SK-N-SH (cell line): ENCODE measurements around the gene CCDC149. TPM values are rescaled to one million over a fixed set of nuclear protein-coding genes. Genes with fewer than 3 reads are reported as not detected.

ENCODE experiments used
- CTCF ChIA-PET: fragments of 300-600, 350-600 bp; formaldehyde crosslinking; extraction: SDS; loops from one replicate; lab custom pipeline; 2021; lab: Yijun Ruan, JAX
- POLR2A ChIA-PET: fragments of 350-600 bp; sonication (Branson Sonifier 250); formaldehyde crosslinking; extraction: SDS; loops from one replicate; lab custom pipeline; 2020; ENCODE audit warnings: antibody characterized with exemption, inconsistent platforms; lab: Yijun Ruan, JAX
- DNase-seq: peaks from one replicate; pipeline ENCODE4 v3.0.0; 2012
- H2AFZ ChIP-seq: fragments of 200-600 bp; sonication (generic); 2 replicates; pipeline ENCODE4 v1.8.1; 2016; ENCODE audit warnings: antibody characterized with exemption, mild to moderate bottlenecking, low read depth
- H3F3A ChIP-seq: fragments of 200-600 bp; sonication (generic); replicated peaks from 2 replicates; pipeline ENCODE3; 2016; ENCODE audit warnings: antibody characterized with exemption, mild to moderate bottlenecking; ENCODE audit not compliant: insufficient read depth
- H3K27ac ChIP-seq, 2 experiments: fragments of 200-500 bp in 1 of 2; fragments of 200-600 bp in 1 of 2; sonication (Bioruptor generic) in 1 of 2; sonication (generic), shearing (Covaris generic) in 1 of 2; 2 replicates each; pipeline versions ENCODE4 v1.5.1 to v1.6.1; 2014 to 2016; ENCODE audit warnings: low read depth in 2 of 2, inconsistent platforms in 1 of 2, low read length in 1 of 2, mild to moderate bottlenecking in 1 of 2, mixed read lengths in 1 of 2
- H3K27me3 ChIP-seq: fragments of 200-600 bp; sonication (generic), shearing (Covaris generic); 2 replicates; pipeline ENCODE4 v1.6.1; 2016; ENCODE audit warnings: mixed run types; ENCODE audit not compliant: insufficient read depth
- H3K36me3 ChIP-seq, 2 experiments: fragments of 200-500 bp in 1 of 2; fragments of 200-600 bp in 1 of 2; sonication (Bioruptor generic) in 1 of 2; sonication (generic) in 1 of 2; replicated peaks in 1 of 2; 2 replicates each; pipeline versions ENCODE3 to v1.5.1; 2014 to 2016; ENCODE audit warnings: low read length in 1 of 2, mild to moderate bottlenecking in 1 of 2; ENCODE audit not compliant: insufficient read depth in 2 of 2, control insufficient read depth in 1 of 2
- H3K4me1 ChIP-seq, 2 experiments: fragments of 200-500 bp in 1 of 2; fragments of 200-600 bp in 1 of 2; sonication (Bioruptor generic) in 1 of 2; sonication (generic), shearing (Covaris generic) in 1 of 2; 2 replicates each; pipeline versions ENCODE4 v1.5.1 to v1.6.1; 2014 to 2016; ENCODE audit warnings: low read depth in 1 of 2, low read length in 1 of 2, mixed run types in 1 of 2; ENCODE audit not compliant: insufficient read depth in 2 of 2, control insufficient read depth in 1 of 2
- H3K4me2 ChIP-seq: fragments of 200-600 bp; sonication (generic), shearing (Covaris generic); 2 replicates; pipeline ENCODE4 v1.6.1; 2017; ENCODE audit warnings: mixed run types
- H3K4me3 ChIP-seq, 2 experiments: fragments of 200-500 bp in 1 of 2; fragments of 200-600 bp in 1 of 2; sonication (Bioruptor generic) in 1 of 2; sonication (generic), shearing (Covaris generic) in 1 of 2; 2 replicates each; pipeline versions ENCODE4 v1.5.1 to v1.8.1; 2014 to 2016; ENCODE audit warnings: low read depth in 2 of 2, inconsistent platforms in 1 of 2, low read length in 1 of 2, mild to moderate bottlenecking in 1 of 2, mixed read lengths in 1 of 2, moderate library complexity in 1 of 2
- H3K79me2 ChIP-seq: fragments of 200-600 bp; sonication (generic); 2 replicates; pipeline ENCODE4 v1.8.1; 2017; ENCODE audit warnings: mild to moderate bottlenecking; ENCODE audit not compliant: insufficient read depth
- H3K9ac ChIP-seq: fragments of 200-600 bp; sonication (generic); 2 replicates; pipeline ENCODE4 v1.6.1; 2017; ENCODE audit warnings: mixed run types
- H3K9me2 ChIP-seq: fragments of 200-600 bp; sonication (generic); 2 replicates; pipeline ENCODE4 v1.6.1; 2017; ENCODE audit warnings: mixed run types
- H3K9me3 ChIP-seq: fragments of 200-600 bp; sonication (generic); 2 replicates; pipeline ENCODE4 v1.6.1; 2017; ENCODE audit warnings: mixed run types, mild to moderate bottlenecking, moderate library complexity
- H4K20me1 ChIP-seq: fragments of 200-600 bp; sonication (generic); 2 replicates; pipeline ENCODE4 v1.6.1; 2017; ENCODE audit warnings: mild to moderate bottlenecking, mixed run types; ENCODE audit not compliant: insufficient read depth
- CHD2 ChIP-seq: fragments of 150-350 bp; IDR thresholded peaks from 2 replicates; pipeline ENCODE4 v1.6.1; 2018; ENCODE audit warnings: low read length; ENCODE audit not compliant: partially characterized antibody
- CTCF ChIP-seq: fragments of 200-600 bp; sonication (generic); IDR thresholded peaks from 2 replicates; pipeline ENCODE4 v1.6.1; 2017; ENCODE audit warnings: antibody characterized with exemption, mild to moderate bottlenecking, moderate library complexity
- GABPA ChIP-seq: IDR thresholded peaks from 2 replicates; pipeline ENCODE4 v1.4.0; 2012; ENCODE audit warnings: low read depth, mild to moderate bottlenecking
- JUND ChIP-seq: IDR thresholded peaks from 2 replicates; pipeline ENCODE4 v1.4.0; 2012
- MEF2A ChIP-seq: IDR thresholded peaks from 2 replicates; pipeline ENCODE4 v1.4.0; 2012; ENCODE audit warnings: low read depth, borderline replicate concordance
- NRF1 ChIP-seq: IDR thresholded peaks from 2 replicates; pipeline ENCODE4 v1.6.1; 2012; ENCODE audit warnings: low read depth, mild to moderate bottlenecking, low read length
- PBX3 ChIP-seq: IDR thresholded peaks from 2 replicates; pipeline ENCODE4; 2012
- REST ChIP-seq: IDR thresholded peaks from 2 replicates; pipeline ENCODE4 v1.6.1; 2012; ENCODE audit warnings: mild to moderate bottlenecking, low read depth, low read length, moderate library complexity
- TAF1 ChIP-seq: IDR thresholded peaks from 2 replicates; pipeline ENCODE4 v1.6.1; 2012; ENCODE audit warnings: low read depth, mild to moderate bottlenecking, low read length, moderate library complexity, borderline replicate concordance
- TCF12 ChIP-seq: IDR thresholded peaks from 2 replicates; pipeline ENCODE4 v1.4.0; 2012
- TEAD4 ChIP-seq: IDR thresholded peaks from 2 replicates; pipeline ENCODE4 v1.4.0; 2012; ENCODE audit warnings: mild to moderate bottlenecking, borderline replicate concordance; ENCODE audit not compliant: insufficient read depth
- YY1 ChIP-seq: IDR thresholded peaks from 2 replicates; pipeline ENCODE4 v1.4.0; 2012; ENCODE audit warnings: low read depth, mild to moderate bottlenecking
- ZBTB33 ChIP-seq: IDR thresholded peaks from 2 replicates; pipeline ENCODE4 v1.4.0; 2012; ENCODE audit warnings: low read depth, borderline replicate concordance
- WGBS: methylation state at CpG from one replicate; pipeline ENCODE4 v1.1.6; 2017; ENCODE audit warnings: low lambda C conversion rate; 5-methylcytosine and 5-hydroxymethylcytosine counted together
- polyA plus RNA-seq, 3 experiments: library from polyadenylated mRNA; depleted of rRNA; stranded (reverse); fragments of >200 nt; gene quantifications; 2 replicates each; pipeline ENCODE4 v1.2.3, GENCODE V29; 2012

CCDC149 gene
- polyA plus RNA-seq, 1 of the 3 experiments (the other 2 are of a cell fraction): 5.5 TPM

GRCh38 chr4:24813732-24814131 lies 99.1 kb downstream of the CCDC149 start:
- Histone ChIP-seq H3K4me2 (no peak overlapping the region), H3K4me1 (no peaks in the 10 kb centered on the region), H3K27me3 (no peaks in the 10 kb centered on the region), H3K9me2 (no peaks in the 10 kb centered on the region)
- 66% methylated on average over 2 of the region's 2 CpGs for WGBS
- CTCF ChIA-PET: interaction anchor here (1.3 kb wide), 1 partner anchor 11 kb away, joined by 3 read pairs; no protein-coding TSS in a partner anchor
- TF ChIP-seq CTCF (no peak), NRF1 (no peak), YY1 (no peak), JUND (no peak), CHD2 (no peak), ZBTB33 (no peak), PBX3 (no peak), MEF2A (no peak), GABPA (no peak), TAF1 (no peak)
- TF ChIP-seq, all 33 proteins: peak for 0
- no peak for DNase-seq
- Histone ChIP-seq H4K20me1 (no peaks in the 10 kb centered on the region), H3F3A (no peaks in the 10 kb centered on the region), H3K9me3 (no peaks in the 10 kb centered on the region), H3K4me3 (no peak overlapping the region), H3K36me3 (peaks cover 0 to 10% of the 10 kb centered on the region in 2 experiments), H2AFZ (no peak overlapping the region), H3K79me2 (no peaks in the 10 kb centered on the region), H3K27ac (no peak overlapping the region), H3K9ac (no peak overlapping the region)
- POLR2A ChIA-PET: no interaction called here

GRCh38 chr4:24810871-24811631 lies 101.8 kb downstream of the CCDC149 start:
- H3K27ac ChIP-seq: no peak overlapping the region
- no peak overlapping the region for H3K4me3 ChIP-seq
- DNase-seq: no peak
- H3F3A ChIP-seq: no peaks in the 10 kb centered on the region
- CTCF ChIA-PET: no interaction called here
- H3K4me1 ChIP-seq: no peaks in the 10 kb centered on the region
- no peaks in the 10 kb centered on the region for H3K9me2 ChIP-seq
- H3K4me2 ChIP-seq: no peak overlapping the region
- POLR2A ChIA-PET: no interaction called here
- H3K9ac ChIP-seq: no peak overlapping the region
- no peak overlapping the region for H2AFZ ChIP-seq
- no peaks in the 10 kb centered on the region for H3K9me3 ChIP-seq
- H4K20me1 ChIP-seq: no peaks in the 10 kb centered on the region
- H3K79me2 ChIP-seq: no peaks in the 10 kb centered on the region
- TF ChIP-seq REST (no peak), TCF12 (no peak), TEAD4 (no peak)
- peaks cover 0 to 10% of the 10 kb centered on the region in 2 experiments for H3K36me3 ChIP-seq
- H3K27me3 ChIP-seq: no peaks in the 10 kb centered on the region
- WGBS: 85% methylated on average over 6 of the region's 6 CpGs
